H1 (cell line): ENCODE measurements around the gene PTCHD4. TPM values are rescaled to one million over a fixed set of nuclear protein-coding genes. Genes with fewer than 3 reads are reported as not detected.

ENCODE experiments used
- CTCF ChIA-PET: fragments of 300-600 bp; sonication (Branson Sonifier 250); formaldehyde crosslinking; loops from one replicate; lab custom pipeline; 2021; ENCODE audit not compliant: partially characterized antibody; lab: Charles Lee
- POLR2A ChIA-PET: fragments of 300-600 bp; sonication (Branson Sonifier 250); formaldehyde crosslinking; loops from one replicate; lab custom pipeline; 2021; ENCODE audit warnings: inconsistent platforms; ENCODE audit not compliant: partially characterized antibody; lab: Charles Lee
- DNase-seq, 2 experiments: peaks; one replicate each; pipeline versions ENCODE4 v3.0.0 to v3.0.0-alpha.2; 2010 to 2022; ENCODE audit warnings: low spot score in 2 of 2, low read depth in 1 of 2, mixed read lengths in 1 of 2
- FAIRE-seq: peaks from 2 replicates; lab custom pipeline; 2011; peaks lifted over from hg19 to GRCh38; lab: Jason Lieb, UNC
- H2AFZ ChIP-seq: 2 replicates; pipeline ENCODE4 v1.8.1; 2012; ENCODE audit warnings: low read length, inconsistent platforms
- H2AK5ac ChIP-seq: 2 replicates; pipeline ENCODE4 v1.6.1; 2013; ENCODE audit warnings: low read depth, low read length
- H2BK120ac ChIP-seq: replicated peaks from 2 replicates; pipeline ENCODE3; 2013; ENCODE audit warnings: low read depth, low read length, inconsistent platforms
- H2BK12ac ChIP-seq: 2 replicates; pipeline ENCODE4 v1.6.1; 2013; ENCODE audit warnings: low read depth, low read length
- H2BK15ac ChIP-seq: 2 replicates; pipeline ENCODE4 v1.6.1; 2013; ENCODE audit warnings: low read length
- H2BK20ac ChIP-seq: 2 replicates; pipeline ENCODE4 v1.6.1; 2013; ENCODE audit warnings: low read length
- H2BK5ac ChIP-seq: 2 replicates; pipeline ENCODE4 v1.6.1; 2013; ENCODE audit warnings: low read depth, low read length
- H3K14ac ChIP-seq: 2 replicates; pipeline ENCODE4 v1.6.1; 2013; ENCODE audit warnings: inconsistent platforms; ENCODE audit not compliant: insufficient read length
- H3K18ac ChIP-seq: 2 replicates; pipeline ENCODE4 v1.6.1; 2013; ENCODE audit warnings: low read length; ENCODE audit errors: extremely low read depth
- H3K23ac ChIP-seq: 2 replicates; pipeline ENCODE4 v1.6.1; 2013; ENCODE audit warnings: inconsistent platforms; ENCODE audit not compliant: insufficient read length
- H3K23me2 ChIP-seq: 2 replicates; pipeline ENCODE4 v1.6.1; 2013; ENCODE audit warnings: low read depth, low read length
- H3K27ac ChIP-seq: 2 replicates; pipeline ENCODE4 v1.6.1; 2011; ENCODE audit warnings: low read depth, low read length, inconsistent platforms
- H3K27me3 ChIP-seq, 4 experiments: replicated peaks in 1 of 4; 1 replicate in 1 of 4; 2 replicates in 3 of 4; pipeline versions ENCODE4 v1.6.1 to v1.8.1; 2011 to 2013; ENCODE audit warnings: low read length in 3 of 4, mild to moderate bottlenecking in 3 of 4, inconsistent platforms in 2 of 4, mixed read lengths in 2 of 4, moderate library complexity in 1 of 4; ENCODE audit not compliant: control insufficient read depth in 3 of 4, insufficient read depth in 3 of 4; ENCODE audit errors: extremely low read depth in 1 of 4
- H3K36me3 ChIP-seq, 4 experiments: 2 replicates each; pipeline versions ENCODE4 v1.6.1 to v1.8.1; 2011 to 2013; ENCODE audit warnings: mild to moderate bottlenecking in 4 of 4, low read length in 3 of 4, moderate library complexity in 2 of 4, control low read depth in 1 of 4, inconsistent platforms in 1 of 4; ENCODE audit not compliant: insufficient read depth in 4 of 4, control insufficient read depth in 2 of 4
- H3K4ac ChIP-seq: replicated peaks from 2 replicates; pipeline ENCODE3; 2013; ENCODE audit warnings: low read length, low read depth, mixed read lengths, inconsistent platforms; ENCODE audit not compliant: insufficient read length
- H3K4me1 ChIP-seq, 4 experiments: replicated peaks in 1 of 4; 1 replicate in 1 of 4; 2 replicates in 3 of 4; pipeline versions ENCODE4 v1.6.1 to v1.8.1; 2011 to 2013; ENCODE audit warnings: low read length in 3 of 4, inconsistent platforms in 2 of 4, mixed read lengths in 1 of 4; ENCODE audit not compliant: insufficient read depth in 4 of 4, control insufficient read depth in 3 of 4
- H3K4me2 ChIP-seq, 2 experiments: 2 replicates each; pipeline versions ENCODE4 v1.6.1 to v1.8.1; 2011 to 2013; ENCODE audit warnings: low read depth in 2 of 2, low read length in 2 of 2, control low read depth in 1 of 2, inconsistent platforms in 1 of 2, mild to moderate bottlenecking in 1 of 2; ENCODE audit not compliant: insufficient read depth in 1 of 2
- H3K4me3 ChIP-seq, 4 experiments: fragments of 200-600, 300-600 bp in 1 of 4; sonication (generic), shearing (Covaris generic), sonication (Bioruptor Twin) in 1 of 4; 2 replicates each; pipeline versions ENCODE4 v1.5.1 to v1.8.1; 2011 to 2016; ENCODE audit warnings: low read length in 4 of 4, low read depth in 3 of 4, control low read depth in 2 of 4, inconsistent platforms in 2 of 4, mild to moderate bottlenecking in 2 of 4, mixed read lengths in 1 of 4, moderate library complexity in 1 of 4; ENCODE audit not compliant: insufficient read depth in 2 of 4; ENCODE audit errors: extremely low read depth in 1 of 4
- H3K56ac ChIP-seq: replicated peaks from 2 replicates; pipeline ENCODE3; 2013; ENCODE audit warnings: low read depth, mild to moderate bottlenecking, mixed read lengths, low read length, inconsistent platforms; ENCODE audit not compliant: insufficient read length
- H3K79me1 ChIP-seq: 2 replicates; pipeline ENCODE4 v1.6.1; 2013; ENCODE audit warnings: low read depth, low read length, control low read depth
- H3K79me2 ChIP-seq, 2 experiments: 2 replicates each; pipeline versions ENCODE4 v1.6.1 to v1.8.1; 2012 to 2013; ENCODE audit warnings: low read length in 2 of 2, mild to moderate bottlenecking in 2 of 2, inconsistent platforms in 1 of 2; ENCODE audit not compliant: insufficient read depth in 2 of 2, control insufficient read depth in 1 of 2
- H3K9ac ChIP-seq, 4 experiments: replicated peaks in 1 of 4; 1 replicate in 1 of 4; 2 replicates in 3 of 4; pipeline versions ENCODE4 v1.6.1 to v1.8.1; 2011 to 2013; ENCODE audit warnings: low read depth in 3 of 4, low read length in 3 of 4, control low read depth in 2 of 4, mild to moderate bottlenecking in 2 of 4, moderate library complexity in 2 of 4, inconsistent platforms in 1 of 4; ENCODE audit errors: extremely low read depth in 1 of 4
- H3K9me3 ChIP-seq, 2 experiments: 2 replicates each; pipeline versions ENCODE4 v1.6.1 to v1.8.1; 2012 to 2013; ENCODE audit warnings: mild to moderate bottlenecking in 2 of 2, moderate library complexity in 2 of 2, control low read depth in 1 of 2, inconsistent platforms in 1 of 2, low read depth in 1 of 2, low read length in 1 of 2, mixed read lengths in 1 of 2; ENCODE audit not compliant: insufficient read depth in 2 of 2
- H4K20me1 ChIP-seq, 2 experiments: replicated peaks in 1 of 2; 2 replicates each; pipeline versions ENCODE3 to v1.8.1; 2011 to 2013; ENCODE audit warnings: inconsistent platforms in 2 of 2, low read length in 2 of 2, mild to moderate bottlenecking in 1 of 2; ENCODE audit not compliant: insufficient read depth in 2 of 2, control insufficient read depth in 1 of 2
- H4K5ac ChIP-seq: 2 replicates; pipeline ENCODE4 v1.6.1; 2013; ENCODE audit warnings: low read length, low read depth, mixed read lengths, inconsistent platforms; ENCODE audit not compliant: insufficient read length
- H4K8ac ChIP-seq: 2 replicates; pipeline ENCODE4 v1.8.0; 2013; ENCODE audit warnings: mild to moderate bottlenecking, moderate library complexity, low read length, inconsistent platforms; ENCODE audit not compliant: insufficient read depth; ENCODE audit errors: extremely low read depth
- H4K91ac ChIP-seq: replicated peaks from 2 replicates; pipeline ENCODE3; 2013; ENCODE audit warnings: low read length, mixed read lengths, inconsistent platforms; ENCODE audit not compliant: insufficient read length
- ATF2 ChIP-seq: IDR thresholded peaks from 2 replicates; pipeline ENCODE4 v1.6.1; 2012; ENCODE audit warnings: low read length, inconsistent platforms
- CBX8 ChIP-seq: fragments of 300-800, 300-1000 bp; sonication (generic); IDR thresholded peaks from 2 replicates; pipeline ENCODE4 v1.7.1; 2016; ENCODE audit warnings: low read depth, low read length, borderline replicate concordance
- CREB1 ChIP-seq: IDR thresholded peaks from 2 replicates; pipeline ENCODE4 v1.6.1; 2012; ENCODE audit warnings: inconsistent platforms
- EGR1 ChIP-seq: IDR thresholded peaks from 2 replicates; pipeline ENCODE4 v1.6.1; 2011; ENCODE audit warnings: low read depth, low read length, borderline replicate concordance
- KDM4A ChIP-seq: IDR thresholded peaks from one replicate; pipeline ENCODE4 v1.7.1; 2012; ENCODE audit warnings: low read depth, mild to moderate bottlenecking, moderate library complexity, low read length, inconsistent platforms; ENCODE audit not compliant: severe bottlenecking
- NANOG ChIP-seq: IDR thresholded peaks from 2 replicates; pipeline ENCODE4 v1.6.1; 2011; ENCODE audit warnings: low read length, low read depth, mild to moderate bottlenecking, inconsistent platforms; ENCODE audit not compliant: insufficient read depth, poor library complexity, severe bottlenecking
- NRF1 ChIP-seq: IDR thresholded peaks from 2 replicates; pipeline ENCODE4 v1.6.1; 2011; ENCODE audit warnings: mild to moderate bottlenecking, low read depth, low read length, improper control_type of control experiment
- PHF8 ChIP-seq: fragments of 200-600 bp; sonication (generic); conservative IDR thresholded peaks from 2 replicates; pipeline ENCODE4 v1.7.1; 2012; ENCODE audit warnings: low read depth, mild to moderate bottlenecking, inconsistent platforms, low read length, moderate library complexity
- POLR2A ChIP-seq, 2 experiments: IDR thresholded peaks; 1 replicate in 1 of 2; 2 replicates in 1 of 2; pipeline ENCODE4 v1.6.1; 2011; ENCODE audit warnings: low read depth in 2 of 2, low read length in 2 of 2, mild to moderate bottlenecking in 2 of 2; ENCODE audit errors: control extremely low read depth in 1 of 2
- POLR2AphosphoS5 ChIP-seq: IDR thresholded peaks from 2 replicates; pipeline ENCODE4 v1.6.1; 2011; ENCODE audit warnings: low read depth, low read length
- RXRA ChIP-seq: IDR thresholded peaks from 2 replicates; pipeline ENCODE4 v1.6.1; 2011; ENCODE audit warnings: low read depth, mild to moderate bottlenecking, low read length, moderate library complexity; ENCODE audit not compliant: insufficient read depth
- SUZ12 ChIP-seq: fragments of 200-600 bp; sonication (generic); IDR thresholded peaks from 2 replicates; pipeline ENCODE4 v1.6.1; 2012; ENCODE audit warnings: mild to moderate bottlenecking, inconsistent platforms, low read length, moderate library complexity, mixed read lengths
- TCF12 ChIP-seq: IDR thresholded peaks from 2 replicates; pipeline ENCODE4 v1.6.1; 2011; ENCODE audit warnings: low read depth, mild to moderate bottlenecking, low read length
- WGBS, 2 experiments: shearing (Covaris generic) in 1 of 2; methylation state at CpG; one replicate each; pipeline versions ENCODE4 v1.1.6 to v1.1.7; 2013 to 2015; ENCODE audit warnings: low lambda C conversion rate in 2 of 2, mixed read lengths in 2 of 2, inconsistent platforms in 1 of 2, low coverage in 1 of 2, missing lambda C conversion rate in 1 of 2; ENCODE audit not compliant: insufficient replicate concordance in 2 of 2, insufficient coverage in 1 of 2, insufficient read length in 1 of 2; ENCODE audit errors: extremely low coverage in 1 of 2, missing lambda C conversion rate in 1 of 2; 5-methylcytosine and 5-hydroxymethylcytosine counted together
- polyA plus RNA-seq, 7 experiments: library from polyadenylated mRNA; depleted of rRNA in 3 of 7; stranded (reverse) in 5 of 7; unstranded in 2 of 7; fragments of >200 nt in 5 of 7; fragments of 200-250 nt in 2 of 7; gene quantifications; 1 replicate in 5 of 7; 2 replicates in 1 of 7; 4 replicates in 1 of 7; pipeline versions ENCODE4 v1.2.1 to v1.2.3, GENCODE V29; 2011 to 2013; ENCODE audit warnings: missing spikeins in 2 of 7, mixed read lengths in 2 of 7
- total RNA-seq: library from RNA; stranded (reverse); fragmentation: NEBNext Ultra II Directional; extraction: Animal tissue kit (Norgen Biotek cat#: 25700); gene quantifications from 2 replicates; pipeline ENCODE4 v1.2.1, GENCODE V29; 2021

The PTCHD4 gene
- total and polyA plus RNA-seq, 2 of the 8 experiments (the other 6 are each of a cell fraction or from before 2014, with no cell fraction given): 0.17 to 0.37 TPM

- Histone ChIP-seq H3K27ac (no peak overlapping the region), H3K23ac (no peak overlapping the region), H3K18ac (no peak overlapping the region), H3K36me3 (no peaks in the 10 kb centered on the region), H3K14ac (no peak overlapping the region), H4K20me1 (peaks cover 0 to 2% of the 10 kb centered on the region in 2 experiments), H3K4ac (no peak overlapping the region), H2AK5ac (no peak overlapping the region), H3K23me2 (peaks cover 12% of the 10 kb centered on the region), H2BK120ac (no peak overlapping the region), H2BK20ac (no peak overlapping the region), H4K8ac (no peak overlapping the region), H3K4me2 (no peak overlapping the region), H3K9ac (no peak overlapping the region), H2BK12ac (no peak overlapping the region), H3K4me3 (no peak overlapping the region), H4K5ac (no peak overlapping the region), H4K91ac (no peak overlapping the region), H3K27me3 (peaks cover 6 to 21% (median 16%) of the 10 kb centered on the region in 4 experiments), H3K79me1 (no peaks in the 10 kb centered on the region), H3K4me1 (peaks cover 4 to 14% (median 9%) of the 10 kb centered on the region in 4 experiments; a peak in 6 of 7 replicates), H3K79me2 (no peaks in the 10 kb centered on the region), H2BK15ac (no peak overlapping the region), H2AFZ (no peak overlapping the region), H2BK5ac (no peak overlapping the region), H3K56ac (no peak overlapping the region), H3K9me3 (no peaks in the 10 kb centered on the region)
- CTCF ChIA-PET: no interaction called here
- no peak for TF ChIP-seq KDM4A
- TF ChIP-seq NRF1: no peak
- TF ChIP-seq POLR2AphosphoS5: no peak
- no peak for TF ChIP-seq RXRA
- TF ChIP-seq ATF2: no peak
- TF ChIP-seq CREB1: no peak
- no peak for TF ChIP-seq POLR2A (IDR thresholded peaks at IDR 0.05; ENCODE audit: control extremely low read depth in 1 of 2, low read depth in 2 of 2, low read length in 2 of 2)
- no peak for TF ChIP-seq PHF8
- TF ChIP-seq EGR1: no peak
- no peak for TF ChIP-seq NANOG
- TF ChIP-seq CBX8: no peak
- TF ChIP-seq TCF12: no peak
- TF ChIP-seq SUZ12: no peak
- DNase-seq (no peak), FAIRE-seq (no peak)
- POLR2A ChIA-PET: no interaction called here
- 76% methylated on average over 3 of the region's 3 CpGs; no CpG with 5 or more reads in 1 of the 2 experiments for WGBS, 2 experiments
Observed at GRCh38 chr6:48071833-48072232, 39.2 kb downstream of the PTCHD4 start.
